Measurements from ENCODE around the gene SLC36A1.
"Not testable (repeated sequence)": the region's sequence is repeated elsewhere in the genome, so short reads cannot be mapped to it uniquely, and the experiment has no call there.

Gene SLC36A1

DNA sequence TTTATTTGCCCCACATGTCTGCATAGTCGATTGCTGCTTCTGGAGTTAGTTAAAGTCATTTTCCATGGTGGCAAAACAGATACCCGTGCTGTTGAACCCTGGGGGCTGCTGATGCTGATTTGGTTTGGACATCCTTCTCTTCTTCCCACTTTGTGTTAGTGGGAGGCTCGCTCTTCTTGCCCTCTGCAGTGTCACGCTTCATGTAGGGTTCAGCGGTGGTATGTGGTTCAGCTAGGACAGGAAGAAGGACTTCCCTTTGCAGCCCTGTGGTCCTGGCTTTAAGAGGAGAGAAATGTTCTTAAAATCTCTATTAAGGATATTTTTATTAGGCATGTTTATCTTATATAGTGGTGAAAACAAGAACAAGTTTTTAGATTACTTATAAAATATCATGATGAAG is 36.2 kb downstream of the SLC36A1 start:
- no peak for DNase-seq (ENCODE audit: low read depth in 2 of 2)

DNA sequence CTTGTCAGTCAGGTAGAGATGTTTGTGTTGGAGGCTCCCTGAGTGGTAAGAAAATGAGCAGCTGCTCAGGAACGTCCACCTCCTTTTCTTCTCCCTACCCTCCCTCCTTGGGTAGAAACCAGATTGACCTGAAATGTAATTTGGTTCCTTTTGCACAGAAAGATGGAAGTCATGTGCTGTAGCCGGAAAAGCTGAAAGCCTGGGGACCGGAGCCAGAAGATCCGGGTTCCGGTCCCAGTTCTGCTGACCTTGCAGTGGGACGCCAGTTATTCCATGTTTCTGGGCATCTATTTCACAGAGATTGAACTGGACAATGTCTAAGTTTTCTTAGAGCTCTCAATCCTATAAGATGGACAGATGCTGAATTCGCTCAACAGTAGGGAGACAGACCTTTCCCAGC is 40.1 kb downstream of the SLC36A1 start:
- no peak for DNase-seq (ENCODE audit: low read depth in 2 of 2)

DNA sequence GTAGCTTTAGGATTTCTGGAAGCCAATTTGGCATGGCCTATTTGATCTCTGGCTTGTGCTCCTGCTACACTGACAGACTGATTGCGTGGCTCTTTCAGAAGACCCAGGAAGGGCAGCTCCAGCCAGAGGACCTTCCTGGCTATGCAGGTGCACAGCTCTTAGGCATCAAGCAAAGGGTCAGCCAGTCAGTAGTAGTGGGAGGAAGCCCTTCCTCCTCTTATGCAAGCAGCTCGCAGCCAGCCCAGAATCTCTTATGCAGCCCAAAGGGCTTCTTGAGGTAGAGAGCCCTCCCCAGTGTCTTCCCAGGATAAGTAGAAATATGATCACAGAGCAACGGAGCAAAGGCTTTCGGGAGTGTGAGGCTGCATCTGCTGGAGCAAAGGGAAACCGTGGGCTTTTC is 43.2 kb downstream of the SLC36A1 start:
- DNase-seq (ENCODE audit: low read depth in 2 of 2), result no peak

DNA sequence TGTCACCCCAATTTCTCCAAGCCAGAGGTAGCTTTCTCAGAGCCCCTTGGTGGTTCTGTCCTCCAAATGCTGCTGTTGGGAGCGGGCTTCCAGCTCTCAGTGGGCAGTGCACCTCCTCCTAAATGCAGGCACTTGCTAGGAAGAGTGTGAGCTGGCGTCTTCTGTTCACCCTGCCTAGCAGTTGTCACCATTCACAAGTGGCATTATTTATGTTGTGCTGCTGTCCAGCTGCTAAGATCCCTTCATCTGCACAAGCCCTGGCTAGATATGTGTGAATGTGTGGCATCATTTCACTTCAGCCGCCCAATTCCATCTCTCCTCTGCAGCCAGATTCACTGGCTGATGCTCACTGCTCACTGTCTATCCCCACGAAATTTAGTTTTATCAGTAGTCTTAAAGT is 43.7 kb downstream of the SLC36A1 start:
- no peak for DNase-seq (ENCODE audit: low read depth in 2 of 2)

DNA sequence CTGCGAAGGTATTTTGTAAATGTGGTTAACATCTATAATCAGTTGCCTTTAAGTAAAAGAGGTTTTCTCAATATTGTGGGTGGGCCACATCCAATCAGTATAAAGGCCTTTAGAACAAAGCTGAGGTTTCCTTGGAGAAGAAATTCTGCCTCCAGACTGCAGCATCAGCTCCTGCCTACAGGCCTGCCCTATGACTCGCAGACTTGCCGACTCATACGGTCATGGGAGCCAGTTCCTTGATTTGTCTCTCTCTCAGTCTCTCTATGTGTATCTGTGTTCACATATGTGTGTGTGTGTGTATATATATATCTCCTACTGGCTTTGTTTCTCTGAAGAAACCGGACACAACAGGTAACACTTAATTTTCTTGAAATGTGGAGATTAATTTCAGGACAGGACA is 45.3 kb downstream of the SLC36A1 start:
- DNase-seq (ENCODE audit: low read depth in 2 of 2), result no peak

DNA sequence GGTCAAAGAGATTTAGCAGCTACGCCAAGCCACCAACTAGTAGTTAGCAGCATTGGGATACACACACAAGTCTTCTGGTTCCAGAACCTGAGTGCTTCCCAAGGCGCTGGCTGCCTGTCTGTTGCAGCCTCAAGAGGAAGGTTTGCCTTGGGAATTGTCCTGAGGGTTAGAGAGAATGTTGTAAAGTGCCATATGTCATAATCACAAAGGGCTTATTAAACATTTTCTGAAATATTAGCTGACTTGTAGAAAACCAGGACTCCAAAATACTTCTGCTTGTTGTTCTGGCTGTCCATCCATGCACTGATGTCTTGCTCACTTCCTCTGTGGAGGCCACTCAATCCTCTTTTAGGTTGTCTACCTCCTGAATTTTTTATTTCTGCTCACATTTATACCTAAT is 46.3 kb downstream of the SLC36A1 start:
- no peak for DNase-seq (ENCODE audit: low read depth in 2 of 2)

DNA sequence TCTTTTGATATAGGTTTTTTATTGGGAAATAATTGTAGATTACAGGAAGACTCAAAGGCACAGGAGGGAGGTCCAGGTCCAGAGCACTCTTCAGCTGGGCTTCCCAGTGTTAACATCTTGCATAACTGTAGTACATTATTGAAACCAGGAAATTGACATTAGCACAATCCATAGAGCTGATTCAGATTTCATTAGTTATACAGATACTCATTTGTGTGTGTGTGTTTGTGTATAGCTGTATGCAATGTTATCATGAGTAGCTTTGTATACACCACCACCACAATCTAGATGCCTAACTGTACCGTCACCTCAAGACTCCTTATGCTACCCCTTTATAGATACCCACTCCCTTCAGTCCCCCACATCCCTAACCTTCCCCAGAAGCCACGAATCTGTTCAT is 47.9 kb downstream of the SLC36A1 start:
- DNase-seq (ENCODE audit: low read depth in 2 of 2), result no peak

DNA sequence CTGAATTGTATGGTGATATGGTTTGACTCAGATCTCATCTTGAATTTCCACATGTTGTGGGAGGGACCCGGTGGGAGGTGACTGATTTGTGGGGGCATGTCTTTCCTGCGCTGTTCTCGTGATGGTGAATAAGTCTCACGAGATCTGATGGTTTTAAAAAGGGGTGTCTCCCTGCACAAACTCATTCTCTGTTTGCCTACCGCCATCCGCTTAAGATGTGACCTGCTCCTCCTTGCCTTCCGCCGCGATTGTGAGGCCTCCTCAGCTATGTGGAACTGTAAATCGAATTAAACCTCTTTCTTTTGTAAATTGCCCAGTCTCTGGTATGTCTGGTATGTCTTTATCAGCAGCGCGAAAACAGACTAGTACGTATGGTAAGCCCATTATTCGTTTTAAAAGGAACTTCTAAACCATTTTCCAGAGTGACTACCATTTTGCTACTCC is 48.7 kb downstream of the SLC36A1 start:
- no peak for DNase-seq (ENCODE audit: low read depth in 2 of 2)

DNA sequence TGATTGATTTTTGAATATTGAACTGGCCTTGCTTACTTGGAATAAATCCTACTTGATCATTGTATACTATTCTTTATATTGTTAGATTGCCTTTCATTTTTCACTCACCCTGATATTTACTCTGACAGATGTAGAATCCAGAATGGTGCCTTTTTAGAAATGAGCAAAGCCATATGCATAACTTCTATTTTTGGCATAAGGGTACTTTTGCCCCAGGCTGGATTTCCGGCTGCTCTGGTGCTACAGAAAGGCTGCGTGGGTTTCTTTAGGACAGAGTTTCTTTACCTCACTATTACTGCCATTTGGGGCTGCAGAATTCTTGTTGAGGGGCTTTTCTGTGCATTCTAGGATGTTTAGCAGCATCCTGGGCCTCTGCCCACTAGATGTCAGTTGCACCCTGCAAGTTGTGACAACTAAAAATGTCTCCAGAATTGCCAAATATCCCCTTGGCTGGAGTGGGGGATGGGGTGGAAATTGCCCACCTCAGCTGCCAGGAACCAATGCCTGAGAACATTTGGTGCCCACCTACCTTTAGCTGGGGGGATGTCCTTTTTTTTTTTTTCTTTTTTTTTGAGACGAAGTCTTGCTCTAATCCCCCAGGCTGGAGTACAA is 50.1 kb downstream of the SLC36A1 start:
- DNase-seq (ENCODE audit: low read depth in 2 of 2), result no peak

DNA sequence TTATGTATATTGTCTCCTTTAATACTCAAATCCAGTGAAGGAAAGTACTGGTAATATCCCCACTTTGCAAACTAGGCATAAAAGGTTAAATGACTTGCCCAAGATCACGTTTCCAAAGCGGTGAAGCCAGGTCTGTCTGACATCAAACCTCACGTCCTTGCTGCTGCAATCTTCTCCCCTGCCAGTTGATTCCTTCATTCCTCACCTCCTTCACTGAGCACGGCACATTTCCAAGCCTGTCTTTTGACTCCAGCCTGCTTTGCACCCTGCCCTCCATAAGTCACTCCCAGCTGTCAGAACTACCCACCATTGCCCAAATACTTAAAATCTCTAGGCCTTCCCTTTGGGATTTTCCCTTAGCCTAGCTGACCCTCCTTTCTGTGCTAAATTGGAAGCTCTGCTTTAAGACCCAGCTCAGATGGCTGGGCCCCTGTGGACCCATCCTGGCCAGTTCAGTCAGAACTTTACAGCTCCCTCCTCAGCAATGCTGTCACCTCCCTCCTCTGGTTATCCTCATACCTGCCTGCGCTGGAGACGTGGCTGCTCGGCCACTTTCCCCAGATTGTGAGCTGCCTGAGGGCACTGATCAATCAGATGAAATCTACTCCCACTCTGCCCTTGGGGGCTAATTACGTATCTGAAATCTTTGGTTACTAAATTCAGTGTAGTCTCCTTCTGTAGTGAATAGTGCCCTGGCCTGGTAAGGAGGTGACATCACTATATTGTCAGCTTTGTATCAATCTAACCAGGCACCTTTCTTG is 51.2 kb downstream of the SLC36A1 start:
- no peak for DNase-seq (ENCODE audit: low read depth in 2 of 2)

DNA sequence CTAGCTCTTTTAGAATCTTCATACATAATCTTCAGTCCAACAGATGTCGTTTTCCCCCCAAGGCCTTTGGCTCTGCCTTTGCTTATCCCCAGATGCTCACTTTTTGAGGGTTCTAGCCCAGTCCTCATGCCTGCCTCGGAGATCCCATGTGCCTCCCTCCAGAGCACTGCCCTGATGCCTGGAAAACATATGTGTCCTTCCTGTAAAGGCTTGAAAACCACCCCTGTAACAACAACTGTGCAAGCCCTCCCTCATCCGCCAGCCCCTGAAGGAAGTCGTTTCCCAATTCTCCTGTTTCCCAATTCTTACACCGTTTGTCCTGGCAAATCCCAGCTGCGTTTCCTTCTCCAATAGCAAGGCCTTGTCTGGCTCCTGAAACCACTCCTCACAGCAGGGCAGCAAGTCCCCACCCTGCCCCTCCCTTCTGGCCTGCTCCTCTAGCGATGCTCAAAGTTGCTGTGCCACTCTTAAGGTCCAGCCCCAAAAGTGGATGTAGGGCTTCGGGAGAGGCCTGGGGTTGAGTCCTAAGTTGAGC is 52.2 kb downstream of the SLC36A1 start:
- DNase-seq (ENCODE audit: low read depth in 2 of 2), result no peak

DNA sequence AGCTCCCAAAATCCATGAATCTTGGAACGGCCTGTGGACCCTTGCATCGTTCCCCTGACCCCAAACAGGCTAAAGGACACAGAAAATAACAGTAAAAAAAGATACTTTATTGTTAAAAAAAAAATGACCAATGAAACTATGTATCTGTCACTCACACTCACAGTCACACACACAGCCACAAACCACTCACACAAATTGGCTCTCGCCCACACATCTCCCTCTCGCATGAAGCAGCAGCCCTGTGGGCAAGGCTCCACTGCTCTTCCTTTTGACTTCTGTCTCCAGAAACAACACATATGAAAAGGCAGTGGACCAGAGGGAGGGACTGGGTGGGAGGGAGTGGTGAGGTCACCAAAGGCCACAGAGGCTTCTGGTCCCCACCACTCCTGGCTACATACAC is 56.6 kb downstream of the SLC36A1 start:
- DNase-seq (ENCODE audit: low read depth in 2 of 2), result no peak

DNA sequence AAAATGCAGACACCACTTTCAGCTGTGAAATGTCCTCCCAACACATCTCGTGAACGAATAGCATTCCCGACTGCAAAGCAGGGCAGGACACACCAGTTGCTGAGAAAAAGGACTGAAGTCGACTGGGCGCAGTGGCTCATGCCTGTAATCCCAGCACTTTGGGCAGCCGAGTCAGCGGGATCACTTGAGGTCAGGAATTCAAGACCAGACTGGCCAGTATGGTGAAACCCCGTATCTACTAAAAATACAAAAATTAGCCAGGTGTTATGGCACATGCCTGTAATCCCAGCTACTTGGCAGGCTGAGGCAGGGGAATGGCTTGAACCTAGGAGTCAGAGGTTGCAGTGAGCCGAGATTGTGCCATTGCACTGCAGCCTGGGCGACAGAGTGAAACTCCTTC is 60.9 kb downstream of the SLC36A1 start:
- not testable (repeated sequence) for DNase-seq (ENCODE audit: low read depth in 2 of 2)

DNA sequence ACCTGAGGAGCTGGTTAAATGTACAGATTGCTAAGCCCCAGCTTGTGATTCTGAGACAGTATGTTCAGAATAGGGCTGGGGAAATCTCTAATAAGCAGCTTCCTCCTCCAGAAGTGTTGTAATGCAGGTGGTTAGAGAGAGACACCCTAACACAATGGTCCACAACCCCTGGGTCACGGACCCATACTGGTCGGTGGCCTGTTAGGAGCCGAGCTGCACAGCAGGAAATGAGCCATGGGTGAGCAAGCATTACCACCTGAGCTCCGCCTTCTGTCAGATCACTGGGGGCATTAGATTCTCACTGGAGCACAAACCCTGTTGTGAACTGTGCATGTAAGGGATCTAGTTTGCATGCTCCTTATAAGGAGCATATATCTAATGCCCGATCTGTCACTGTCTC is 61.8 kb downstream of the SLC36A1 start:
- DNase-seq (ENCODE audit: low read depth in 2 of 2), result no peak

DNA sequence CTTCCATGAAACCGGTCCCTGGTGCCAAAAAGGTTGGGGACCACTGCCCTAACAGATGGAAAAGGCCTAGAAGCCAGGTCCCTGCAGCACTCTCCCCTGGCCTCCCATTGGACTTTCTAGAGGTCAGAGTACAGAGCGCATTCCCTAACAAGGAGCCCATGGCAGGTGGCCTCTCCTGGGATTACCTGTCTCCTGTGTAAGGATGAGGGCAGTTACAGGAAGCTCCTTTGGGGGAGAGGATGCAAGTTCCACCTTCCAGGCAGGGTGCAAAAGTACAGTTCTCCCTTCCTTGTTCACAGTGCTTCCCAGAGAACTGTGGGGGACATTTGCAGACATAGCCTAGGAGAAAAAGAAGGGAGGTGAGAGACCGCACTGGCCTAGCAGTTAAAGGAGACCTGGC is 62.4 kb downstream of the SLC36A1 start:
- DNase-seq (ENCODE audit: low read depth in 2 of 2), result no peak

DNA sequence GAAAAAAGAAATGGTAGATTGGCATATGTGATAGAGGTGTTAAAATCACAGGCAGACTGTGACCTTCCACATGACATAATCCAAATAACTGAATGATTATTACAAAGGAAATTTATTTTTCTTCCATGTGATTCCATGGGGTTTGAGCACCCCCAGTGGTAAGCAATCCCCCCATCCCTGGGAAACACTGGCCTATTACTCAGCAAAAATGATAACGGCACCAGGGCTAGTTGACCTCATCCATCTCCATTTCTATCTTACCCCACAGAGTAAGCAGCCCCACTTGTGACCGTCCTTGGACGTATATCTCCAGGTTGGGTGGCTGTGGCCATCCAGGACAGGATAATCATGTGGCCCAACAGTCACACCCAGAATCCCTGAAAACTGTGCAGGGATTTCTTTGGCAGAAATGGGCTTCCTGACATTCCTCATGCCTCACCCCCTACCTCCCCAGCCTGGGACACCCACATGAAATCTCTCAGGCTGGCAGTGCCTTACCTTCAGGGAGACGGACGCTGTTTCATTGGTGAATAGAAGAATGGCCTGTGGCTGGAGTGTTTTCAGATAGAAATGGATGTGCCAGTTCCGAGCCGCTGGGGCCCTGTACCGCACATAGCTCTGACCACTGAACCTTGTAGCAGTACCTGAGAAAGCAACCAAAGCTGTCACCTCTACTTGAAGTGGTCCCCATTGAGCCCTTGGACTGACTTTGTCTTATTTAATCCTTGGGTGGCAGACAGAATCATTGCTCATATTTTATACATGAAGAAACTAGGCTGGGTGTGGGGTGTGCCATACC is 69.9 kb downstream of the SLC36A1 start:
- no peak for DNase-seq (ENCODE audit: low read depth in 2 of 2)

DNA sequence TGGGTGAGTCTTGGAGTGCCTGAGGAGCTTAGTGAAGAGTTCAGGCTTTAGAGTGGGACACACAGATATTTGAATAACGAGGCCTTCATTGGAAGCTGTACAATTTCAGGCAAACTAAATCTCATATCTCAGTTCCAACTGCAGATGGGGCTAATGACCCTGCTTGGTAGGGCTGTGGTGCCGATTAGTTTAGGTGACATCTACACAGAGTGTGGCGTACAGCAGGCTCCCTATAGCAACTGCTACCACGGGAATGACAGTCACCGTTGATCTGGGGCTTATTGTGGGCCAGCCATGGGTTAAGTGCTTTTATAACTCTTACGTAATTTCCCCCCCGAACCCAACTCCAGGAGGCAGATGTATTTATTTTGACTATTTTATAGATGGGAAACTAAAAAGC is 72.9 kb downstream of the SLC36A1 start:
- DNase-seq (ENCODE audit: low read depth in 2 of 2), result no peak

DNA sequence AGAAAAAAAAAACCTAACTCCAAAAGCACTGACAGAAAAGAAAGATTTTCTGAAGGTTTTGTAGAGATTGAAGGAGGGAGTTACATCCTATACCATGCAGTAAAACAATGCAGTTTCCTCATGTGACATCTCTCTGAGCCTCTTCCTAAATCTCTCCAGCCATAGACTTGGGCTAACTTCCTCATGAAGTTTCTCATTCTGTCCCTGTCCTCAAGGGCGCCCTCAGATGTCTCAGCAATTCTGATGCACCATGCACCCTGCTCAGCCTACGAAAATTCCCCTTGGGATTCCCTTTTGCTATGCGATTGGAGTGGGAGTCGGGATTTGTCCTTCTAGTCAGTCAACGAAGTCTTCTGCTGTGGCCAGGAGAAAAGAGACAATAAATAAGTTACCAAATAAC is 74.8 kb downstream of the SLC36A1 start:
- DNase-seq (ENCODE audit: low read depth in 2 of 2), result no peak

DNA sequence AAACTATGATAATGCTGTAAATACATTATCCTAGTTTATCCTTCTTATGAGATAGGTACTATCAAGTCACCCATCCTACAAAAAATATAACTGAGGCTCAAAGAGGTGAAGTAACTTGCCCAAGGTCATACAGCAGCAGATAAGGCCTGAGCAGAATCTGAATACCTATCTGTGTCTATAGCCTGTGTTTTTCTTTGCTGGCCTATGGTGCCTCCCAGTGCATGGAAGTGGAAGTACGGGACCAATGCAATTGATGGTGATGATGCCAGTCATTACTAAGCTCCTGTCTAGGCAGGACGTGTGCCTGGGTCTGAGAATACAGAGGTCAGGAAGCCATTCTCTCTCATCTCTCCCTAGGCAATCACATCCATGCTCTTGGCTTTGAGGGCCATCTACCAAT is 75.9 kb downstream of the SLC36A1 start:
- DNase-seq (ENCODE audit: low read depth in 2 of 2), result no peak

DNA sequence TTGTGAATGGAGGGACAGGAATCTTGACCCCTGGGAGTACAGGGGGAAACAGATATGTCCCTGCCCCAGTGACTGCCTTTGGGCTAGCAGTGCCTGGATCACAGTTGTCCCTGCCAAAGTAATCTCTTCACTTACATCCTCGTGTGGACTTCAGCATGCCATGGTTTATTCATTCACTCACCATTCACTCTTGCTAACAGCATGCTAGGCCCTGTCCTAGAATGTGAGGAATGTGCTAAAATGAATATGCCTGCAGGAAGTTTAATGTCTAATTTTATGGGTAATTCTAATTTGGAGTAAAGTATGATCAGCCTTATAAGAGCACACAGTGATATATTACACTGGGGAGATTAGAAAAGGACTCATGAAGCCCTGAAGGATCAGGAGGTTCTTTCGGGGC is 80.8 kb downstream of the SLC36A1 start:
- DNase-seq (ENCODE audit: low read depth in 2 of 2), result no peak

DNA sequence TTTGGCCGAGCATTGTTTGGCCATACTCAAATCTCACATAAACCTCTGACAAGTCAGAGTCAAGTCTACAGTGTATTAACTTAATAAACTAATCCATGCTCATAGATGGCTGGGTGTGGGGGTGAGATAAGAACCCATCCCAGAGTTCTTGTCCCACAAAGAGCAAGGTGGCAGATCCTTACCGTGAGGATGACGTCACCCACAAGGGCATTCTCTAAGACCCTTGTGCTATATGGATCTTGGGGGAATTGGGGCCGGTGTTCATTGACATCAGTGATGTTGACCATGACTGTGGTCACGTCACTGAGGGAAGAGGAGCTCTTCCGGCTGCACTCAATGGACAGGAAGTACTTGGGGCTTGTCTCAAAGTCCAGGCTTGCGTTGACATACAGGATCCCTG is 81.6 kb downstream of the SLC36A1 start:
- DNase-seq (ENCODE audit: low read depth in 2 of 2), result no peak

DNA sequence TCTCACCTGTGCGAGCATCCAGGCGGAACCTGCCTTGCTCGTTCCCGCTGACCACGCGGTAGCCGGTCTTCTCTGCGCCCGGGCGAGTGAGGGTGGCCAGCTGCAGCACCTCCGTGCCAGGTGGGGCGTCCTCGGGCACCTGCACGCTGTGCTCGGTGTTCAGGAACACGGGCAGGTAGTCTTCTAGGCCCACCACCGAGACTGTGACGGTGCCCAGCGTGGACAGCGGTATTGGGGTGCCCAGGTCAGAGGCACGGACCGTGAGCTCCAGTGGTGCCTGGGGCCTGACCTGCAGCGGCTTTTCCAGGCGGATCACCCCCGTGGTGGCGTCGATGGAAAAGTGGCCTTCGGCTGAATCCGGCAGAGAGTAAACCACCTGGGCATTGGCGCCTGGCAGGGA is 84.2 kb downstream of the SLC36A1 start:
- DNase-seq (ENCODE audit: low read depth in 2 of 2), result no peak

DNA sequence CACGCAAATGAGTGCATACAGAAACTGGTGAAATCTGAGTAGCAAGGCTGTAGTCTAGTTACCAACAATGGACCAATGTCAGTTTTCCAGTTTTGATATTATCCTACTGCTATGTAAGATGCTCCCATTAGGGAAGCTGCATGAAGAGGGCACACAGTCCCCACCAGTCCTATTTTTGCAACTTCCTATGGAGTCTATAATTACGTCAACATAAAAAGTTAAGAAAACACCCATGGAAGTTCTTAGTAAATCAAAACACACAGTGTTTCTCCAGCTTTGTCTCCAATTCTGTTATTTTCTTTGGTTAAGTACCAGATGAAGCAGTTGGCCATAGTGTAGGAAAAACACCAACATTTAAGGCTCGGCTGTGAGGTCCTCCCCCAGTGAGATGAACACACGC is 85.0 kb downstream of the SLC36A1 start:
- no peak for DNase-seq (ENCODE audit: low read depth in 2 of 2)
